ENCODE results near the gene PACRG. TPM values are rescaled to one million over a fixed set of nuclear protein-coding genes. Genes with fewer than 3 reads are reported as not detected.

Gene PACRG
- total and polyA plus RNA-seq, 3 experiments from 2014 or later, result not detected

DNA sequence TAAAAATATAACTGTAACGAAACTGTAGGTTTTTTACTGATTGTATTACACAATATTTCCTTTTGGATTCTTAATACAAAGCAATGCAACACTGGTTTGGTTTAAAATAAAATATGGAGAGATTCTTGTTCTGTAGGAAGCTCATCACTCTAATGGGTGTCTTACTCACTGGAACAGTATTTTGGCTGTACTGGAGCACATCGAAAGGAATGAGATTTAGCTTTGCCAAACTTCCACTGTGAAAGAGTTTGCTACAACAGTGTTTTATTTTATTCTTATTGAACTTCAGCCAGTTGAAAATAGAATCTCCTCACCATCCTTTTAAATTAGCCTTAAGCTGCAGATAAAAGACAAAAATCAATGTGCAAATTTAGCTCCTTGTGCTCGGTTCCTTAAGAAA is 456.0 kb downstream of the PACRG start:
- H3K27me3 ChIP-seq (ENCODE audit: insufficient read depth, low read length, poor library complexity, severe bottlenecking), result no peaks in the 10 kb centered on the region
- peaks cover 0 to 6% of the 10 kb centered on the region in 2 donors for H3K27me3 Mint-ChIP-seq
- CTCF ChIA-PET, result no interaction called here
- no peaks in the 10 kb centered on the region for H3K36me3 ChIP-seq (ENCODE audit: insufficient read depth, low read length)
- no peaks in the 10 kb centered on the region for H3K9me3 ChIP-seq (ENCODE audit: low read length)
- H3K4me3 ChIP-seq (ENCODE audit: low read length), result no peak overlapping the region
- H3K4me1 Mint-ChIP-seq, result no peaks in the 10 kb centered on the region
- H3K27ac ChIP-seq (ENCODE audit: low read depth, low read length), result no peak overlapping the region
- no peak overlapping the region for H3K27ac Mint-ChIP-seq
- H3K4me1 ChIP-seq (ENCODE audit: insufficient read depth, low read length), result no peaks in the 10 kb centered on the region
- H3K36me3 Mint-ChIP-seq, result no peaks in the 10 kb centered on the region
- peaks cover 0 to 2% (median 0%) of the 10 kb centered on the region in 5 donors for H3K9me3 Mint-ChIP-seq
- POLR2A ChIA-PET, result no interaction called here
- no peak for DNase-seq
- no peak overlapping the region for H3K4me3 Mint-ChIP-seq

GRCh38 chr6:163185744-163186143 is 458.0 kb downstream of the PACRG start:
- H3K27ac Mint-ChIP-seq, result no peak overlapping the region
- Histone ChIP-seq H3K36me3 (ENCODE audit: insufficient read depth, low read length) (no peaks in the 10 kb centered on the region), H3K4me1 (ENCODE audit: insufficient read depth, low read length) (no peaks in the 10 kb centered on the region), H3K27me3 (ENCODE audit: insufficient read depth, low read length, poor library complexity, severe bottlenecking) (no peaks in the 10 kb centered on the region), H3K27ac (ENCODE audit: low read depth, low read length) (no peak overlapping the region), H3K9me3 (ENCODE audit: low read length) (no peaks in the 10 kb centered on the region), H3K4me3 (ENCODE audit: low read length) (no peak overlapping the region)
- ChIA-PET CTCF (no interaction called here), POLR2A (no interaction called here)
- H3K36me3 Mint-ChIP-seq, result no peaks in the 10 kb centered on the region
- peak overlapping the region in 1 of 7 donors; percentile 10 for H3K4me3 Mint-ChIP-seq
- H3K9me3 Mint-ChIP-seq, result peaks cover 0 to 2% (median 0%) of the 10 kb centered on the region in 5 donors
- DNase-seq, result no peak
- H3K27me3 Mint-ChIP-seq, result peaks cover 0 to 6% of the 10 kb centered on the region in 2 donors
- H3K4me1 Mint-ChIP-seq, result no peaks in the 10 kb centered on the region

DNA sequence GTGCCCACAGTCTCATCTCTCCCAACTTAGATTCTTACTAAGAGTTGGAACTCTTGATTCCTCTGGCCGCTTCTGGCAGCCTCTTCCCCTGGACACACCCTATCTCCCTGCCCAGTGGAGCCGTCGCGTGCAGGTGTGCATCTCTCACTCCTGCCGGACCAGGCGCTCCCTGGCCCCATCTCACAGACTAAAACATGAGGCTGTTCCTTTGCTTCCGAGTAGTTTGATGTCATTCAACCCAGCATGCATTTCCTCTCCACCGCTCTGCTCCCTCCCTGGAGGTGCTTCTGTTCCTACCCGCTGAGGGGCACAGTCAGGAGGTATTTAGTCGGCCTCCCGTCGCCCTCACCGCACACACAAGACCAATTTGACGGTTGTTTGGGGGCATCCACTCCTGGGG is 458.8 kb downstream of the PACRG start:
- no peak overlapping the region for H3K27ac Mint-ChIP-seq
- peaks cover 0 to 2% (median 0%) of the 10 kb centered on the region in 5 donors for H3K9me3 Mint-ChIP-seq
- no peak for DNase-seq
- peaks cover 0 to 7% of the 10 kb centered on the region in 2 donors for H3K27me3 Mint-ChIP-seq
- no peaks in the 10 kb centered on the region for H3K9me3 ChIP-seq (ENCODE audit: low read length)
- no peaks in the 10 kb centered on the region for H3K36me3 ChIP-seq (ENCODE audit: insufficient read depth, low read length)
- no peak overlapping the region for H3K4me3 ChIP-seq (ENCODE audit: low read length)
- ChIA-PET POLR2A (no interaction called here), CTCF (no interaction called here)
- no peaks in the 10 kb centered on the region for H3K4me1 ChIP-seq (ENCODE audit: insufficient read depth, low read length)
- H3K4me3 Mint-ChIP-seq, result no peak overlapping the region
- H3K27ac ChIP-seq (ENCODE audit: low read depth, low read length), result no peak overlapping the region
- H3K4me1 Mint-ChIP-seq, result no peaks in the 10 kb centered on the region
- H3K36me3 Mint-ChIP-seq, result no peaks in the 10 kb centered on the region
- H3K27me3 ChIP-seq (ENCODE audit: insufficient read depth, low read length, poor library complexity, severe bottlenecking), result no peaks in the 10 kb centered on the region

DNA sequence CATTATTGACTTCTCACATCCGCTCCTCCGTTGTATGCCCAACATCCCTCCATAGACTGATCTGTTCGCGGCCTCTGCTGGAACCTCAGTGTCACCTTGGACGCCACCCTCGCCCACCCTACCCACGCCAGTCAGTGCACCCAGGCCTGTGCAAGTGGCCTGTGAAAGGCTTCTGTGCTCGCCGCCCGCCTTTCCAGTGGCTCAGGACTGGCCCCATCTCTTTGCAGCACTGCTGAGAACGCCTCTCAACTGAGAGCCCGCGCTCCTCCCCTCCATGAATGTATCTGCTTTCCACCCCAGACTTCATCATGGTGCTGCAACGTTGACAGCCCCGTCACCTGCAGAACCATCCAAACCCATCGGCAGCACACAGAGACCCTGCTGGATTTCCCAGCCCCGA is 459.4 kb downstream of the PACRG start:
- CTCF ChIA-PET, result no interaction called here

DNA sequence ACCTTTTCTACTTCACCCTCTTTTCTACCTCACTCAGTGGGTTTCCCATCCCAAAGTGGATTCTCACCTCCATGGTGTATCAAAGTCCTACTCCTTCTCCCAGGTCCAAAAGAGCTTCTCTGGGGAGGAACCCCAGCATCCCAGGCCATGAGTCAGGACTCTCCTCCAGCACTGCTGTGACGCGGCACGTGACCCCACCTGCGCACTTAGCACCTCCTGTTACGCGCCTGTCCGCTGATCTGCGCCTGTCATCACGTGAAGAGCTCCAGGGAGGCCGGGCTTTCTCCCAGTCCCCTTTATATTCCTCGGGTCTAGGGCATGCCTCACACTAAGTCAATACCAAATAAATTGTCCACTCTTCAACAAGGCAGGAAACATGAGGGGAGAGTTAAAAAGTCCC is 459.8 kb downstream of the PACRG start:
- Mint-ChIP-seq H3K36me3 (no peaks in the 10 kb centered on the region), H3K4me3 (no peak overlapping the region), H3K27me3 (peaks cover 0 to 5% of the 10 kb centered on the region in 2 donors), H3K4me1 (no peaks in the 10 kb centered on the region), H3K9me3 (peaks cover 0 to 2% (median 0%) of the 10 kb centered on the region in 5 donors), H3K27ac (no peak overlapping the region)
- no peak overlapping the region for H3K27ac ChIP-seq (ENCODE audit: low read depth, low read length)
- no peak overlapping the region for H3K4me3 ChIP-seq (ENCODE audit: low read length)
- ChIA-PET POLR2A (no interaction called here), CTCF (no interaction called here)
- no peak for DNase-seq
- no peaks in the 10 kb centered on the region for H3K27me3 ChIP-seq (ENCODE audit: insufficient read depth, low read length, poor library complexity, severe bottlenecking)
- H3K9me3 ChIP-seq (ENCODE audit: low read length), result no peaks in the 10 kb centered on the region
- no peaks in the 10 kb centered on the region for H3K36me3 ChIP-seq (ENCODE audit: insufficient read depth, low read length)
- no peaks in the 10 kb centered on the region for H3K4me1 ChIP-seq (ENCODE audit: insufficient read depth, low read length)

More for the DNA sequence above, 459.4 kb downstream of the PACRG start:
- Histone ChIP-seq H3K27ac (ENCODE audit: low read depth, low read length) (no peak overlapping the region), H3K4me3 (ENCODE audit: low read length) (no peak overlapping the region), H3K36me3 (ENCODE audit: insufficient read depth, low read length) (no peaks in the 10 kb centered on the region), H3K27me3 (ENCODE audit: insufficient read depth, low read length, poor library complexity, severe bottlenecking) (no peaks in the 10 kb centered on the region), H3K4me1 (ENCODE audit: insufficient read depth, low read length) (no peaks in the 10 kb centered on the region), H3K9me3 (ENCODE audit: low read length) (no peaks in the 10 kb centered on the region)
- Mint-ChIP-seq H3K4me3 (no peak overlapping the region), H3K36me3 (no peaks in the 10 kb centered on the region), H3K27me3 (peaks cover 0 to 6% of the 10 kb centered on the region in 2 donors), H3K27ac (no peak overlapping the region), H3K4me1 (no peaks in the 10 kb centered on the region), H3K9me3 (peaks cover 0 to 2% (median 0%) of the 10 kb centered on the region in 5 donors)
- POLR2A ChIA-PET, result no interaction called here
- no peak for DNase-seq

GRCh38 chr6:163188746-163189145 is 461.0 kb downstream of the PACRG start:
- Mint-ChIP-seq H3K36me3 (no peaks in the 10 kb centered on the region), H3K27me3 (peaks cover 0 to 9% of the 10 kb centered on the region in 2 donors), H3K4me3 (no peak overlapping the region), H3K27ac (no peak overlapping the region), H3K4me1 (no peaks in the 10 kb centered on the region), H3K9me3 (peaks cover 0 to 2% (median 0%) of the 10 kb centered on the region in 5 donors)
- POLR2A ChIA-PET, result no interaction called here
- CTCF ChIA-PET, result no interaction called here
- no peak overlapping the region for H3K4me3 ChIP-seq (ENCODE audit: low read length)
- no peaks in the 10 kb centered on the region for H3K27me3 ChIP-seq (ENCODE audit: insufficient read depth, low read length, poor library complexity, severe bottlenecking)
- DNase-seq, result no peak
- no peaks in the 10 kb centered on the region for H3K4me1 ChIP-seq (ENCODE audit: insufficient read depth, low read length)
- no peak overlapping the region for H3K27ac ChIP-seq (ENCODE audit: low read depth, low read length)
- no peaks in the 10 kb centered on the region for H3K36me3 ChIP-seq (ENCODE audit: insufficient read depth, low read length)
- H3K9me3 ChIP-seq (ENCODE audit: low read length), result no peaks in the 10 kb centered on the region

GRCh38 chr6:163189609-163190008 is 461.8 kb downstream of the PACRG start:
- Mint-ChIP-seq H3K27ac (no peak overlapping the region), H3K36me3 (no peaks in the 10 kb centered on the region), H3K4me1 (no peaks in the 10 kb centered on the region), H3K9me3 (peaks cover 0 to 2% (median 0%) of the 10 kb centered on the region in 5 donors), H3K4me3 (no peak overlapping the region), H3K27me3 (peaks cover 0 to 9% of the 10 kb centered on the region in 2 donors)
- no peak for DNase-seq
- Histone ChIP-seq H3K4me1 (ENCODE audit: insufficient read depth, low read length) (no peaks in the 10 kb centered on the region), H3K27ac (ENCODE audit: low read depth, low read length) (no peak overlapping the region), H3K27me3 (ENCODE audit: insufficient read depth, low read length, poor library complexity, severe bottlenecking) (no peaks in the 10 kb centered on the region), H3K36me3 (ENCODE audit: insufficient read depth, low read length) (no peaks in the 10 kb centered on the region), H3K9me3 (ENCODE audit: low read length) (no peaks in the 10 kb centered on the region), H3K4me3 (ENCODE audit: low read length) (no peak overlapping the region)
- POLR2A ChIA-PET, result no interaction called here
- CTCF ChIA-PET, result no interaction called here

DNA sequence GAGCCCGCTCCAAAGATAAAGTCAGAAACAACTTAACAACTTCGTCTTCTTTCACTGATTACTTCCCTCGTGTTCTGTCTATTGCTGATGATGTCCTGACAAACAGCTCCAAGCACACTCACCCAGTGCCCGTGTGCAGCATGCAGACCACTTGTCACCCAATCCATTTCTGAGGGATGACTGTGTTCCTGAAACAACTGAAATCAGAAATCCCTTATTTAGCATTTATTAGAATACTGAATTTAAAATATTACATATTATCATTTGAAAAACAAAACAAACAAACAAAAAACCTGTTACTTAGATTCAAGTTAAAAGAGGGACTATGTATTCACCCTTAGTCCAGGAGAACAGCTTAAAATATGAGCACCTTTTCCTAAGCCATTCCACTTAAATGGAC is 463.0 kb downstream of the PACRG start:
- CTCF ChIA-PET, result no interaction called here

More for the DNA sequence above, 463.0 kb downstream of the PACRG start:
- no peak overlapping the region for H3K27ac Mint-ChIP-seq
- Histone ChIP-seq H3K4me3 (ENCODE audit: low read length) (no peak overlapping the region), H3K27ac (ENCODE audit: low read depth, low read length) (no peak overlapping the region), H3K36me3 (ENCODE audit: insufficient read depth, low read length) (no peaks in the 10 kb centered on the region), H3K27me3 (ENCODE audit: insufficient read depth, low read length, poor library complexity, severe bottlenecking) (no peaks in the 10 kb centered on the region), H3K9me3 (ENCODE audit: low read length) (no peaks in the 10 kb centered on the region), H3K4me1 (ENCODE audit: insufficient read depth, low read length) (no peaks in the 10 kb centered on the region)
- peaks cover 0 to 9% of the 10 kb centered on the region in 2 donors for H3K27me3 Mint-ChIP-seq
- H3K4me3 Mint-ChIP-seq, result no peak overlapping the region
- no peak for DNase-seq
- POLR2A ChIA-PET, result no interaction called here
- no peaks in the 10 kb centered on the region for H3K4me1 Mint-ChIP-seq
- H3K36me3 Mint-ChIP-seq, result no peaks in the 10 kb centered on the region
- H3K9me3 Mint-ChIP-seq, result peaks cover 0 to 2% (median 0%) of the 10 kb centered on the region in 5 donors
